H1 (cell line): ENCODE results near the gene SND1. TPM values are rescaled to one million over a fixed set of nuclear protein-coding genes. Genes with fewer than 3 reads are reported as not detected.
A peak's percentile ranks its signal among the peaks of the same experiment; 100 is the strongest.

Experiments
- ATF3 ChIP-seq: IDR thresholded peaks from 2 replicates; pipeline ENCODE4 v1.6.1; 2011; ENCODE audit warnings: low read depth, mild to moderate bottlenecking, low read length; ENCODE audit not compliant: insufficient read depth
- CBX8 ChIP-seq: fragments of 300-800, 300-1000 bp; sonication (generic); IDR thresholded peaks from 2 replicates; pipeline ENCODE4 v1.7.1; 2016; ENCODE audit warnings: low read depth, low read length, borderline replicate concordance
- CHD7 ChIP-seq: fragments of 300-600 bp; sonication (generic); IDR thresholded peaks from 2 replicates; pipeline ENCODE4 v1.7.1; 2012; ENCODE audit warnings: low read length, moderate library complexity, mild to moderate bottlenecking, inconsistent platforms; ENCODE audit not compliant: insufficient replicate concordance
- CTCF ChIP-seq, 3 experiments: IDR thresholded peaks; 1 replicate in 2 of 3; 2 replicates in 1 of 3; pipeline versions ENCODE4 v1.5.1 to v1.6.1; 2011; ENCODE audit warnings: low read length in 3 of 3, mild to moderate bottlenecking in 3 of 3, inconsistent platforms in 2 of 3, low read depth in 1 of 3, moderate library complexity in 1 of 3; ENCODE audit not compliant: insufficient read depth in 1 of 3; ENCODE audit errors: control extremely low read depth in 1 of 3
- MAFK ChIP-seq: IDR thresholded peaks from 2 replicates; pipeline ENCODE4 v1.6.1; 2012; ENCODE audit warnings: low read depth, mild to moderate bottlenecking, improper control_type of control experiment, low read length
- RBBP5 ChIP-seq: IDR thresholded peaks from 2 replicates; pipeline ENCODE4 v1.7.1; 2012; ENCODE audit warnings: low read depth, mild to moderate bottlenecking, inconsistent platforms, low read length, moderate library complexity, borderline replicate concordance
- RXRA ChIP-seq: IDR thresholded peaks from 2 replicates; pipeline ENCODE4 v1.6.1; 2011; ENCODE audit warnings: low read depth, mild to moderate bottlenecking, low read length, moderate library complexity; ENCODE audit not compliant: insufficient read depth
- SAP30 ChIP-seq: fragments of 300-600 bp; sonication (generic); IDR thresholded peaks from 2 replicates; pipeline ENCODE4 v1.7.1; 2012; ENCODE audit warnings: low read length, moderate library complexity, mild to moderate bottlenecking, inconsistent platforms; ENCODE audit not compliant: insufficient read depth, insufficient replicate concordance
- polyA plus RNA-seq, 7 experiments: library from polyadenylated mRNA; depleted of rRNA in 3 of 7; stranded (reverse) in 5 of 7; unstranded in 2 of 7; fragments of >200 nt in 5 of 7; fragments of 200-250 nt in 2 of 7; gene quantifications; 1 replicate in 5 of 7; 2 replicates in 1 of 7; 4 replicates in 1 of 7; pipeline versions ENCODE4 v1.2.1 to v1.2.3, GENCODE V29; 2011 to 2013; ENCODE audit warnings: missing spikeins in 2 of 7, mixed read lengths in 2 of 7
- total RNA-seq: library from RNA; stranded (reverse); fragmentation: NEBNext Ultra II Directional; extraction: Animal tissue kit (Norgen Biotek cat#: 25700); gene quantifications from 2 replicates; pipeline ENCODE4 v1.2.1, GENCODE V29; 2021

The SND1 gene
- total and polyA plus RNA-seq, 2 of the 8 experiments (the other 6 are each of a cell fraction or from before 2014, with no cell fraction given), result 122 to 290 TPM

GRCh38 chr7:128030263-128030653 is 378.3 kb downstream of the SND1 start (continued):
- TF ChIP-seq CHD7 (no peak), RXRA (no peak), CTCF (IDR thresholded peaks at IDR 0.05; ENCODE audit: control extremely low read depth in 1 of 3, insufficient read depth in 1 of 3, low read depth in 1 of 3, low read length in 3 of 3) (no peak), MAFK (no peak), ATF3 (no peak), RBBP5 (no peak), SAP30 (peak; percentile 58), CBX8 (no peak)
